Lower lobe of right lung (tissue), 2 donors: ENCODE measurements around the gene ATAD3B. TPM values are rescaled to one million over a fixed set of nuclear protein-coding genes. Genes with fewer than 3 reads are reported as not detected.
"Not testable (repeated sequence)": the region's sequence is repeated elsewhere in the genome, so short reads cannot be mapped to it uniquely, and the experiment has no call there.

ENCODE experiments used
- ATAC-seq, 2 donors: fragments of 200-7000 bp; cut with Tn5 transposase; one replicate each; pipeline ENCODE4 v1.9.1; 2020 to 2022; ENCODE audit warnings: mild to moderate bottlenecking in 2 of 2, moderate library complexity in 2 of 2
- DNase-seq: peaks from one replicate; pipeline ENCODE4 v3.0.0-alpha.2; 2020
- H3K27ac ChIP-seq: fragments of 200-600 bp; one replicate; pipeline ENCODE4 v1.8.0; 2022
- H3K27me3 ChIP-seq: fragments of 200-600 bp; one replicate; pipeline ENCODE4 v1.8.0; 2022; ENCODE audit warnings: low read depth
- H3K36me3 ChIP-seq: fragments of 200-600 bp; one replicate; pipeline ENCODE4 v1.8.0; 2022; ENCODE audit warnings: mild to moderate bottlenecking
- H3K4me1 ChIP-seq: fragments of 200-600 bp; one replicate; pipeline ENCODE4 v1.8.0; 2022
- H3K4me3 ChIP-seq: fragments of 200-600 bp; one replicate; pipeline ENCODE4 v1.8.0; 2022; ENCODE audit warnings: mild to moderate bottlenecking
- H3K9me3 ChIP-seq: fragments of 200-600 bp; one replicate; pipeline ENCODE4 v1.8.0; 2022
- CTCF ChIP-seq: fragments of 200-600 bp; IDR thresholded peaks from one replicate; pipeline ENCODE4 v1.8.0; 2022; ENCODE audit warnings: antibody characterized with exemption, mild to moderate bottlenecking
- intact Hi-C: fragments of 100-400 bp; cut with DNase I; formaldehyde crosslinking; loops from one replicate; pipeline ENCODE4 v1.11.0; 2022
- total RNA-seq: library from RNA; stranded (reverse); fragmentation: NEBNext Ultra II Directional; extraction: Animal tissue kit (Norgen Biotek cat#: 25700); gene quantifications from one replicate; pipeline ENCODE4 v1.2.1, GENCODE V29; 2021
- donor health status: DM: no; HTN: yes; CAD: no; lungs with severe emphysema.

The ATAD3B gene
- total RNA-seq, 1 donor from 2014 or later, result 19.0 TPM

DNA sequence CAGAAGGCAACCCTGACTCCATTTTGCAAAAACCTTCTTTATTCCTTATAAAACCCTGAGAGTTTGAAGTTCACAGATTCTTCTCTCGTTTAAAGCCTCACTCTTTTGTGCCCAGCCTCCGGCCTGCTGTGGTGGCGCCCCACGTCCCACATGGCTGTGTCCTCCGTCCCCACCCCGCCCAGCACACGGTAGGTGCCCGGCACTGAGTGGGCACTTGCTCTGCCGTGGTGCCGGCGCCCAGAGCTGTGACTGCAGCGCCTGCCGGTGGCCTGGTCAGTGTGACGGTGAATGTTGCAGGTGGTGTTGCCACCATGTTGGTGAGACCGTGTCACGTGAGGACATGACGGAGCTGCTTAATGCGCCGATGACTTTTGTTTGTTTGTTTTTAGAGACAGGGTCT, 49.8 kb downstream of the ATAD3B start:
- Histone ChIP-seq H3K27ac (no peak overlapping the region), H3K36me3 (peaks cover 44% of the 10 kb centered on the region), H3K9me3 (no peaks in the 10 kb centered on the region), H3K27me3 (no peaks in the 10 kb centered on the region), H3K4me3 (no peak overlapping the region), H3K4me1 (no peaks in the 10 kb centered on the region)
- no peak for TF ChIP-seq CTCF
- DNase-seq, result no peak
- no peak for ATAC-seq
- intact Hi-C loops, result no loop called here

DNA sequence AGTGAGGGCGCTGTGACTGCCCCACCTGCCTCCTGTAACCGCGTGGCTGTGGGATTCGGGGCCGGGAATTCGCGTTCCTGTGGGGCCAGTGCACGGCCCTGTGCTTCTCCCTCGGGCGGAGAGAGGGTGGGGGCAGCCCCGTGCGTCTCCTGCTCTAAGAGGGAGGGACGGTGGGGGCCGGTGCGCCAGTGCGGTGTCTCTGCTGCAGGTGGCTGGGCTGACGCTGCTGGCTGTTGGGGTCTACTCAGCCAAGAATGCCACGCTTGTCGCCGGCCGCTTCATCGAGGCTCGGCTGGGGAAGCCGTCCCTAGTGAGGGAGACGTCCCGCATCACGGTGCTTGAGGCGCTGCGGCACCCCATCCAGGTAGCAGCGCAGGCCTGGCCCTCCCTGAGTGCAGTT, 51.0 kb downstream of the ATAD3B start:
- ATAC-seq, intact Hi-C loops, H3K4me1 ChIP-seq, H3K27ac ChIP-seq, H3K27me3 ChIP-seq, DNase-seq, H3K4me3 ChIP-seq, H3K9me3 ChIP-seq: not testable (repeated sequence)
- peaks cover 42% of the 10 kb centered on the region for H3K36me3 ChIP-seq

DNA sequence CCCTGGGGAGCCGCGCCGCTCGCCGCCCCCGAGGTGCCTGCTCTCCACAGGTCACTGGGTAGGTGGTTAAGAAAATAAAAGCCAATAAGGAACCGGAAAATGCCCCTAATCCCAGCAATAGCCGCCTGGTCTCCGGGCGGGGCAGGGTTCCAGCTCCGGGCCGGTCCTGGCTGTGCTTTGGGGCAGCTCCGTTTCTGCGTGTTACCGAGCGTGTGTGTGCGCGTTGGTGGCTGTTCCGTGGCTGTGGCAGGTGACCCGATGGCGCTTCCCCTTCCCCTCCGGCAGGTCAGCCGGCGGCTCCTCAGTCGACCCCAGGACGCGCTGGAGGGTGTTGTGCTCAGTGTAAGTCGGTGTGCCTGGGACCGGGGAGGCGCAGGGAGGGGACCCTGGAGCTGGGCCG, 51.7 kb downstream of the ATAD3B start:
- H3K27me3 ChIP-seq, H3K4me3 ChIP-seq, H3K9me3 ChIP-seq, H3K27ac ChIP-seq, DNase-seq, H3K4me1 ChIP-seq, intact Hi-C loops, ATAC-seq: not testable (repeated sequence)
- H3K36me3 ChIP-seq, result peaks cover 49% of the 10 kb centered on the region

GRCh38 chr1:1523651-1524050, 52.1 kb downstream of the ATAD3B start:
- H3K36me3 ChIP-seq, result peaks cover 53% of the 10 kb centered on the region
- H3K9me3 ChIP-seq, H3K27me3 ChIP-seq, ATAC-seq, H3K27ac ChIP-seq, intact Hi-C loops, H3K4me1 ChIP-seq, H3K4me3 ChIP-seq, DNase-seq: not testable (repeated sequence)

DNA sequence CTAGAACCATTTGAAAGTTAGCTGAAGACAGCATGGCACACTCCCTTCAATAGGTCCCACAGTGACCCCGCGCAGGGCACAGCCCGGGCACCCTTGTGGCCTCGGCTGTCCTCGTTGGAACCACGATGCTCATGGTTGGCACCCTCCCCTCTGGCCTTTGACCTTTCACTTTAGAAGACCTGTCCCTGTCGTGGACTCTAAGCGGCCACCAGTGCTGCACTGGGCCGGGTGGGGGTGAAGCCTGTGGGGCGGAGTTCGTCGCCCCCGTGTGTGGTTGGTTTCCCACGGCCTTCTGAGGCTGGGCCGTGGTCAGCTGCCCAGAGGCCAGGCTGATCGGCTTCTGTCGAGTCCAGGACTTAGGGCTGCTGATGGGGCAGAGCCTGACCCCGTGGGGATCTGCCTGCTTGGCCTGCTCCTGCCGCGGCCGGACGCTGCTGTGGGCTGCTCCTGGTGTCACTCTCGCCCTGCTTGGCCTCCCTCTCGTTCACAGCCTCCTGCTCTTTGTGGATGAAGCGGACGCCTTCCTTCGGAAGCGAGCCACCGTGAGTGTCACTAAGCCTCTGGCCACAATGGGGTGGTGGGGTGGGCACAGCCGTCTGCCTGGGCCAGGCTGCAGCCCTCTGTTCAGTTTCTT, 53.3 kb downstream of the ATAD3B start:
- ATAC-seq, DNase-seq, H3K4me1 ChIP-seq, H3K4me3 ChIP-seq, H3K27me3 ChIP-seq, H3K9me3 ChIP-seq, H3K27ac ChIP-seq, intact Hi-C loops: not testable (repeated sequence)
- peaks cover 57% of the 10 kb centered on the region for H3K36me3 ChIP-seq

DNA sequence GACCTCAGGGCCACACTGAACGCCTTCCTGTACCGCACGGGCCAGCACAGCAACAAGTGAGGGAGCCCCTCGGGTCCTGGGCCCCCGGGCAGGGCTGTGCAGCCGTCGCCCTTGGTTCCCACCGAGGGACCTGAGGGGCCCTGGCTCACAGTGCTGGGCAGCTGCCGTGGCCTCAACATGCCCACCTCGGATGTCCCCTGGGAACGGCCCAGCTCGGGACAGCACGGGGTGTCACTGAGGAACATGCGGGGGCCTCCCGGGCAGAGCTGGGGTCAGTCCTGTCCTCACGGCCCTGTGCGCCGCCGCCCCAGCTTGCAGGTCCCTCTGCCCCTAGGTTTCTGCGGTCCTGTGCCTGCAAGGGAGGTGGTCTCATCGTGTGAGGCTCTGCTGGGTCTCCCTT, 54.9 kb downstream of the ATAD3B start:
- ATAC-seq, H3K9me3 ChIP-seq, H3K4me3 ChIP-seq, H3K4me1 ChIP-seq, H3K27me3 ChIP-seq, H3K27ac ChIP-seq, DNase-seq, intact Hi-C loops: not testable (repeated sequence)
- peaks cover 43% of the 10 kb centered on the region for H3K36me3 ChIP-seq

- DNase-seq, result no peak
- no peak for ATAC-seq
- peaks cover 37% of the 10 kb centered on the region for H3K36me3 ChIP-seq
Observed at GRCh38 chr1:1527092-1527816, 55.7 kb downstream of the ATAD3B start.

More at GRCh38 chr1:1527092-1527816, 55.7 kb downstream of the ATAD3B start:
- Histone ChIP-seq H3K4me3 (no peak overlapping the region), H3K27ac (no peak overlapping the region), H3K27me3 (no peaks in the 10 kb centered on the region), H3K9me3 (peaks cover 11% of the 10 kb centered on the region), H3K4me1 (no peaks in the 10 kb centered on the region)
- no peak for TF ChIP-seq CTCF
- intact Hi-C loops, result no loop called here
